Skeletal muscle satellite cell (primary cell): Measurements from ENCODE around the gene KLHL29.

Experiments used
- H3K27me3 ChIP-seq: 2 replicates; pipeline ENCODE4 v1.7.0; 2013; ENCODE audit warnings: low read length; ENCODE audit not compliant: control insufficient read depth, insufficient read depth
- H3K36me3 ChIP-seq: 2 replicates; pipeline ENCODE4 v1.7.0; 2013; ENCODE audit warnings: mild to moderate bottlenecking, control low read depth, low read length; ENCODE audit not compliant: insufficient read depth
- H3K4me1 ChIP-seq: 2 replicates; pipeline ENCODE4 v1.7.0; 2013; ENCODE audit warnings: low read length; ENCODE audit not compliant: control insufficient read depth, insufficient read depth
- H3K4me2 ChIP-seq: 2 replicates; pipeline ENCODE4 v1.7.0; 2013; ENCODE audit warnings: mild to moderate bottlenecking, low read length
- H3K4me3 ChIP-seq: 2 replicates; pipeline ENCODE4 v1.7.0; 2013; ENCODE audit warnings: low read length
- H3K9ac ChIP-seq: 2 replicates; pipeline ENCODE4 v1.7.0; 2013; ENCODE audit warnings: mild to moderate bottlenecking, low read depth, low read length, moderate library complexity
- H3K9me3 ChIP-seq: replicated peaks from 2 replicates; pipeline ENCODE4 v1.7.0; 2013; ENCODE audit warnings: mild to moderate bottlenecking, control low read depth, low read length

Gene KLHL29

GRCh38 chr2:23503097-23503496, 118.1 kb downstream of the KLHL29 start:
- Histone ChIP-seq H3K4me3 (no peak overlapping the region), H3K4me2 (no peak overlapping the region), H3K4me1 (peaks cover 16% of the 10 kb centered on the region), H3K36me3 (no peaks in the 10 kb centered on the region), H3K9ac (no peak overlapping the region), H3K27me3 (no peaks in the 10 kb centered on the region), H3K9me3 (no peaks in the 10 kb centered on the region)

DNA sequence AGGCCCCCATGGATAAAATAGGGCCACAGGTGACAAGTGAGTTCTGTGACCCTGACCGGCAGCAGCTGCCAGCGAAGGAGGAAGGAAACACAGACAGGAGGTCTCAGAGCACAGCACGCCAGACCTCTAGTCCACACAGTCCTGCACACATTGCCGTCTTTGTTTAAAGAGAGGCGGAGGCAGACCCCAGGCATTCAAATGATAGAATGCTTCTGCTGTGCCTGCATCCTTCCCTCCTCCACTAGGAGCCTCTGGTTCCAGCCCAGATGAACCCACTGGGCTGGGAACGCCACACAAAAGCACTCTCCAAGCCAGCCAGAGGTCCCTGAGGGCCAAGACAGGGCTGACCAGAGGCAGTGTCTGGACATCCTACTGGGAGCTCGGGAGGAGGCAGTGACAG, 118.7 kb downstream of the KLHL29 start:
- H3K9ac ChIP-seq: no peak overlapping the region
- H3K4me2 ChIP-seq: no peak overlapping the region
- no peaks in the 10 kb centered on the region for H3K27me3 ChIP-seq
- H3K4me1 ChIP-seq: peaks cover 10% of the 10 kb centered on the region
- no peaks in the 10 kb centered on the region for H3K9me3 ChIP-seq
- H3K36me3 ChIP-seq: no peaks in the 10 kb centered on the region
- H3K4me3 ChIP-seq: no peak overlapping the region

- no peaks in the 10 kb centered on the region for H3K9me3 ChIP-seq
- no peak overlapping the region for H3K9ac ChIP-seq
- H3K4me1 ChIP-seq: peaks cover 1% of the 10 kb centered on the region
- H3K4me2 ChIP-seq: no peak overlapping the region
- no peaks in the 10 kb centered on the region for H3K27me3 ChIP-seq
- H3K4me3 ChIP-seq: no peak overlapping the region
- no peaks in the 10 kb centered on the region for H3K36me3 ChIP-seq
These were observed 119.6 kb downstream of the KLHL29 start for GRCh38 chr2:23504591-23504990.

GRCh38 chr2:23505218-23505983, 120.4 kb downstream of the KLHL29 start:
- H3K9me3 ChIP-seq: no peaks in the 10 kb centered on the region
- no peaks in the 10 kb centered on the region for H3K27me3 ChIP-seq
- no peaks in the 10 kb centered on the region for H3K4me1 ChIP-seq
- H3K9ac ChIP-seq: no peak overlapping the region
- H3K36me3 ChIP-seq: no peaks in the 10 kb centered on the region
- no peak overlapping the region for H3K4me3 ChIP-seq
- H3K4me2 ChIP-seq: no peak overlapping the region

DNA sequence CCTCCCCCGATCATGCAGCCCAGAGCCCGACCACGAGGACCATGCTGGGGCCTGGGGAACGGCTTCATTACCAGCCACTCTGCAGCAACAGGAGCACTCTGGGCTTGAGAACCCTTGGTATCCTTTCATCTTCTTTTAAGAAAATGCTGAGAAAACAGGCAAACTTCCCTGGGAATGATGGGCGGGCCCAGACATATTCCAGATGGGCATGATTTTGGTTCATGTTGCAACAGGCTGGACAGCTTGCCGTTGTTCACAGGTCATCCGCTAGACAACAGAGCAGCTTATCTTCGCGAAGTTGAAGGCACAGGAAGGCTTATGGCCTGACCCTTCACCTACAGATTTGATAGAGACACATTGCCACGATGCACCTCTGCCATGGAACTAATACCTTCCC, 121.0 kb downstream of the KLHL29 start:
- no peaks in the 10 kb centered on the region for H3K27me3 ChIP-seq
- peaks cover under 1% of the 10 kb centered on the region for H3K36me3 ChIP-seq
- H3K9me3 ChIP-seq: no peaks in the 10 kb centered on the region
- no peak overlapping the region for H3K4me3 ChIP-seq
- no peaks in the 10 kb centered on the region for H3K4me1 ChIP-seq
- no peak overlapping the region for H3K4me2 ChIP-seq
- no peak overlapping the region for H3K9ac ChIP-seq

DNA sequence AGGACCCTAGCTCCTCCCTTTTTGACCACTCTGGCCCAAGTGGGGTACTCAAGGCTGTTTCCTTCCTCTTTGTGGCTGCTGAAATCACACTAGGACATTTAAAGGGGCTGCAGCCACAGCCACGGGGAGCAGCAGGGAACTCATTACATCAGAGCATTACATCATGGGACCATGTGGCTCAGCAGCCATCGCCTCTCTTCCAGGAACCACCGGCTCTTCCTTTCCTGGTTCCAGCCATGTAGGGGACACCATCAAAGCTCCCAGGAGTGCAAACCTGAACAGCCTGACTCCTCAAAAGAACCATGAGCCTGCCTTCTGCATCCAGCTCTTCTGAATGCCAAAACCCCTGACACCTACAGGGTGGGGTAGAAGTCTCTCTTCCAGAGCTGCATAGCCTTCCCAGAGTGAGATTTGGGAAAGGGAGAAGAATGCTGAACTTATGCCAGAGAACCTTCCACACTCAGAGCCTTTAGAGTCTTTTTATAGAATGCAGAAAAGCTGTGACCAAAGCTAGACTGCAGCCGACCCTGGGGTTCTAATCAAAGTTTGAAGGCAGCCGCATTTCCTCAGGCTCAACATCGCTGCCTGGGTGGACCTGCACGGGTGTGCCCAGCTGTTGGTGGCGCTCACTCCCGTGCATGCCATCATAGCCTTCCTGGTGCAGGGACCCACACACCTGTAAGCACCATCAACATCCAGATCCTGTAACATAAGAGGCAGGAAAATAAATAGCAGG, 121.7 kb downstream of the KLHL29 start:
- peaks cover 4% of the 10 kb centered on the region for H3K36me3 ChIP-seq
- no peaks in the 10 kb centered on the region for H3K27me3 ChIP-seq
- H3K4me3 ChIP-seq: no peak overlapping the region
- H3K9ac ChIP-seq: no peak overlapping the region
- no peaks in the 10 kb centered on the region for H3K9me3 ChIP-seq
- no peaks in the 10 kb centered on the region for H3K4me1 ChIP-seq
- H3K4me2 ChIP-seq: no peak overlapping the region

- no peaks in the 10 kb centered on the region for H3K4me1 ChIP-seq
- H3K27me3 ChIP-seq: no peaks in the 10 kb centered on the region
- no peak overlapping the region for H3K4me2 ChIP-seq
These were observed 122.5 kb downstream of the KLHL29 start for GRCh38 chr2:23507267-23508065.

GRCh38 chr2:23508066-23508390, 123.0 kb downstream of the KLHL29 start:
- Histone ChIP-seq H3K9ac (no peak overlapping the region), H3K9me3 (no peaks in the 10 kb centered on the region), H3K4me2 (no peak overlapping the region), H3K4me3 (no peak overlapping the region), H3K36me3 (peaks cover 4% of the 10 kb centered on the region), H3K27me3 (no peaks in the 10 kb centered on the region), H3K4me1 (no peaks in the 10 kb centered on the region)

More at GRCh38 chr2:23507267-23508065, 122.5 kb downstream of the KLHL29 start:
- H3K9ac ChIP-seq: no peak overlapping the region
- no peak overlapping the region for H3K4me3 ChIP-seq
- no peaks in the 10 kb centered on the region for H3K9me3 ChIP-seq
- peaks cover 4% of the 10 kb centered on the region for H3K36me3 ChIP-seq

- Histone ChIP-seq H3K4me2 (no peak overlapping the region), H3K4me1 (no peaks in the 10 kb centered on the region), H3K27me3 (no peaks in the 10 kb centered on the region), H3K4me3 (no peak overlapping the region), H3K36me3 (peaks cover 4% of the 10 kb centered on the region), H3K9me3 (no peaks in the 10 kb centered on the region), H3K9ac (no peak overlapping the region)
These were observed 124.1 kb downstream of the KLHL29 start for GRCh38 chr2:23509103-23509502.

- no peak overlapping the region for H3K4me3 ChIP-seq
- H3K27me3 ChIP-seq: no peaks in the 10 kb centered on the region
- peaks cover 4% of the 10 kb centered on the region for H3K36me3 ChIP-seq
- no peak overlapping the region for H3K4me2 ChIP-seq
- no peaks in the 10 kb centered on the region for H3K4me1 ChIP-seq
- no peak overlapping the region for H3K9ac ChIP-seq
- H3K9me3 ChIP-seq: no peaks in the 10 kb centered on the region
These were observed 124.8 kb downstream of the KLHL29 start for GRCh38 chr2:23509596-23510292.

GRCh38 chr2:23510471-23510870, 125.5 kb downstream of the KLHL29 start:
- peaks cover 4% of the 10 kb centered on the region for H3K36me3 ChIP-seq
- H3K4me2 ChIP-seq: no peak overlapping the region
- no peaks in the 10 kb centered on the region for H3K4me1 ChIP-seq

More at GRCh38 chr2:23510471-23510870, 125.5 kb downstream of the KLHL29 start:
- no peaks in the 10 kb centered on the region for H3K9me3 ChIP-seq
- H3K27me3 ChIP-seq: no peaks in the 10 kb centered on the region
- no peak overlapping the region for H3K4me3 ChIP-seq
- H3K9ac ChIP-seq: no peak overlapping the region
